Activated naive CD8-positive, alpha-beta T cell treated with anti-CD3 and anti-CD28 coated beads, Interleukin-2, amount 50 U/mL, for 24 hours (primary cell): ENCODE measurements around the gene GLUD1.
A peak's percentile ranks its signal among the peaks of the same experiment; 100 is the strongest.
"Not testable (repeated sequence)": the region's sequence is repeated elsewhere in the genome, so short reads cannot be mapped to it uniquely, and the experiment has no call there.

Source experiments
- ATAC-seq: fragments of 150-1000 bp; cut with Tn5 transposase; one replicate; pipeline ENCODE4 v1.10.0; 2021
- DNase-seq: peaks from one replicate; pipeline ENCODE4 v3.0.0; 2021
- H3K27ac Mint-ChIP-seq: one replicate; pipeline ENCODE4 v1.8.0; 2021; ENCODE audit warnings: mild to moderate bottlenecking, mixed read lengths
- H3K27me3 Mint-ChIP-seq: one replicate; pipeline ENCODE4 v1.8.0; 2021; ENCODE audit warnings: mixed read lengths
- H3K36me3 Mint-ChIP-seq: one replicate; pipeline ENCODE4 v1.8.0; 2021; ENCODE audit warnings: low read depth, mixed read lengths
- H3K4me1 Mint-ChIP-seq: one replicate; pipeline ENCODE4 v1.8.0; 2021; ENCODE audit warnings: mixed read lengths
- H3K4me3 Mint-ChIP-seq: one replicate; pipeline ENCODE4 v1.8.0; 2021; ENCODE audit warnings: mild to moderate bottlenecking, moderate library complexity, mixed read lengths
- H3K9me3 Mint-ChIP-seq: one replicate; pipeline ENCODE4 v1.8.0; 2021; ENCODE audit warnings: mixed read lengths

The GLUD1 gene

GRCh38 chr10:87043579-87043978 lies 51.1 kb downstream of the GLUD1 start:
- H3K4me3 Mint-ChIP-seq, H3K9me3 Mint-ChIP-seq, ATAC-seq, H3K27me3 Mint-ChIP-seq, DNase-seq, H3K4me1 Mint-ChIP-seq, H3K27ac Mint-ChIP-seq: not testable (repeated sequence)
- peaks cover 27% of the 10 kb centered on the region for H3K36me3 Mint-ChIP-seq

GRCh38 chr10:87038786-87039185 lies 55.9 kb downstream of the GLUD1 start:
- Mint-ChIP-seq H3K4me1 (no peaks in the 10 kb centered on the region), H3K4me3 (no peak overlapping the region), H3K36me3 (peaks cover 10% of the 10 kb centered on the region), H3K27ac (no peak overlapping the region), H3K27me3 (no peaks in the 10 kb centered on the region), H3K9me3 (no peaks in the 10 kb centered on the region)
- DNase-seq (no peak), ATAC-seq (no peak)

GRCh38 chr10:87038286-87038717 lies 56.3 kb downstream of the GLUD1 start:
- no peak overlapping the region for H3K27ac Mint-ChIP-seq
- no peak overlapping the region for H3K4me3 Mint-ChIP-seq
- H3K4me1 Mint-ChIP-seq, result no peaks in the 10 kb centered on the region
- no peaks in the 10 kb centered on the region for H3K27me3 Mint-ChIP-seq
- ATAC-seq, result no peak
- H3K36me3 Mint-ChIP-seq, result peaks cover 8% of the 10 kb centered on the region
- no peaks in the 10 kb centered on the region for H3K9me3 Mint-ChIP-seq
- DNase-seq, result no peak

GRCh38 chr10:87036623-87037022 lies 58.0 kb downstream of the GLUD1 start:
- H3K36me3 Mint-ChIP-seq, result no peaks in the 10 kb centered on the region
- H3K27me3 Mint-ChIP-seq, result peaks cover 2% of the 10 kb centered on the region
- H3K4me1 Mint-ChIP-seq, result no peaks in the 10 kb centered on the region
- DNase-seq, result no peak
- no peak overlapping the region for H3K4me3 Mint-ChIP-seq
- H3K27ac Mint-ChIP-seq, result no peak overlapping the region
- H3K9me3 Mint-ChIP-seq, result no peaks in the 10 kb centered on the region
- ATAC-seq, result no peak

- Mint-ChIP-seq H3K27ac (no peak overlapping the region), H3K36me3 (no peaks in the 10 kb centered on the region)
Observed at GRCh38 chr10:87030912-87031635, 63.6 kb downstream of the GLUD1 start.

DNA sequence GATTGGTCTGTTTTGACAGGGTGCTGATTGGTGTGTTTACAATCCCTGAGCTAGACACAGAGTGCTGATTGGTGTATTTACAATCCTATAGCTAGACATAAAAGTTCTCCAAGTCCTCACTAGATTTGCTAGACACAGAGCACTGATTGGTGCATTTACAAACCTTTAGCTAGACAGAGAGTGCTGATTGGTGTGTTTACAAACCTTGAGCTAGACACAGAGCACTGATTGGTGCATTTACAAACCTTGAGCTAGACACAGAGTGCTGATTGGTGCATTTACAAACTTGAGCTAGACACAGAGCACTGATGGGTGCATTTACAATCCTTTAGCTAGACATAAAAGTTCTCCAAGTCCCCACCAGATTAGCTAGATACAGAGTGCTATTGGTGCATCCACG lies 64.2 kb downstream of the GLUD1 start:
- ATAC-seq, DNase-seq, H3K36me3 Mint-ChIP-seq, H3K27ac Mint-ChIP-seq, H3K4me3 Mint-ChIP-seq, H3K4me1 Mint-ChIP-seq, H3K9me3 Mint-ChIP-seq, H3K27me3 Mint-ChIP-seq: not testable (repeated sequence)

More at GRCh38 chr10:87030912-87031635, 63.6 kb downstream of the GLUD1 start:
- no peak for DNase-seq
- H3K27me3 Mint-ChIP-seq, result peaks cover 2% of the 10 kb centered on the region
- H3K4me1 Mint-ChIP-seq, result peaks cover 3% of the 10 kb centered on the region
- H3K4me3 Mint-ChIP-seq, result no peak overlapping the region
- no peaks in the 10 kb centered on the region for H3K9me3 Mint-ChIP-seq
- no peak for ATAC-seq

- not testable (repeated sequence) for H3K27ac Mint-ChIP-seq, DNase-seq, H3K36me3 Mint-ChIP-seq, H3K27me3 Mint-ChIP-seq, ATAC-seq, H3K4me3 Mint-ChIP-seq, H3K9me3 Mint-ChIP-seq
- peaks cover 16% of the 10 kb centered on the region for H3K4me1 Mint-ChIP-seq
Observed at GRCh38 chr10:87026747-87027508, 67.7 kb downstream of the GLUD1 start.

GRCh38 chr10:87025285-87025958 lies 69.2 kb downstream of the GLUD1 start:
- H3K4me1 Mint-ChIP-seq, result peaks cover 16% of the 10 kb centered on the region

DNA sequence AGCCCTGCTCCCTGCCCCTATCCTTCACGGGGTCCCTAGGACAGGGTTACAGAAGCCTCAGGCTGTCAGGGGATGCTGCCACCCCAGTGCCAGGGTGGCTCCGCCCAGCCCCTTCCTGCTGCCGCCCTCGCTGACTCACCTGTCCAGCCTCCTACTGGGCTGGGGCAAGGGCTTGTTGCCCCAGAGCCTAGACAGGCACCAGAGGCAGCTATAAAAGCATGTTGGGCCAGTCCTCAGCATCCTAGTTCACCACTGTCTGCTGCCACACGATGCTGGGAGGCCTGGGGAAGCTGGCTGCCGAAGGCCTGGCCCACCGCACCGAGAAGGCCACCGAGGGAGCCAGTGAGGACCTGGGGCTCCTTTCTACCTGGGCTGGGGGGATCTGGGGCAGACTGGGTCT lies 74.6 kb downstream of the GLUD1 start, which contains the start of gene FAM25A:
FAM25A (plus strand) TSS at position 239 of the 400 bp plus-strand sequence; CDS start at position 270, 31 bp downstream.
- not testable (repeated sequence) for H3K27ac Mint-ChIP-seq, H3K9me3 Mint-ChIP-seq

More at GRCh38 chr10:87025285-87025958, 69.2 kb downstream of the GLUD1 start:
- ATAC-seq (peak; percentile 97), DNase-seq (peak; percentile 19)
- Mint-ChIP-seq H3K27ac (peak overlapping the region; percentile 94), H3K4me3 (peak overlapping the region; percentile 50)
- not testable (repeated sequence) for H3K36me3 Mint-ChIP-seq, H3K9me3 Mint-ChIP-seq, H3K27me3 Mint-ChIP-seq

DNA sequence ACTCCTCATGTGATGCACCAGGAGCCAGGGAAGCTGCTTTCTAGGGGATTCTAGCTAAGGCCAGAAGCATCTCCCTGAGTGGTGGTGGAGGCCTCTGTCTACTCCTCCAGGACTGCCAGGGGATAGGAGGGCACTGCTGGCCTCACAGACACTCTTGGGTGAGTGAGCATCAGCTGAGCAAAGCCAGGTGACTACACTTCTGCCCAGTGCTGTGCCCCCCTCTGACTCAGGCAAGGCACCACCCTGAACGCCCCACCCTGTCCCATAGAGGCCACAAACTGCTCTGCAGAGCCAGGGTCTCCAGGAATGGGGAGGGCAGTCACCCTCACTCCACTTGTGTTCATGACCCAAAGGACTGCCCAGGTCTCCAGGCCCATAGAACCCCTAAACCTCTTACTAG lies 75.1 kb downstream of the GLUD1 start:
- ATAC-seq, H3K36me3 Mint-ChIP-seq, H3K27me3 Mint-ChIP-seq, H3K4me1 Mint-ChIP-seq, H3K4me3 Mint-ChIP-seq, DNase-seq, H3K27ac Mint-ChIP-seq, H3K9me3 Mint-ChIP-seq: not testable (repeated sequence)

More for the DNA sequence above, 74.6 kb downstream of the GLUD1 start, which contains the start of gene FAM25A:
- not testable (repeated sequence) for DNase-seq, H3K4me3 Mint-ChIP-seq, H3K4me1 Mint-ChIP-seq, ATAC-seq, H3K27me3 Mint-ChIP-seq, H3K36me3 Mint-ChIP-seq

GRCh38 chr10:87019066-87019465 lies 75.6 kb downstream of the GLUD1 start:
- not testable (repeated sequence) for H3K4me3 Mint-ChIP-seq, ATAC-seq, H3K27me3 Mint-ChIP-seq, DNase-seq, H3K36me3 Mint-ChIP-seq, H3K27ac Mint-ChIP-seq, H3K9me3 Mint-ChIP-seq, H3K4me1 Mint-ChIP-seq

- not testable (repeated sequence) for H3K27ac Mint-ChIP-seq, H3K9me3 Mint-ChIP-seq, H3K36me3 Mint-ChIP-seq, ATAC-seq, H3K4me1 Mint-ChIP-seq, H3K27me3 Mint-ChIP-seq, DNase-seq, H3K4me3 Mint-ChIP-seq
Observed at GRCh38 chr10:87018127-87018526, 76.5 kb downstream of the GLUD1 start.

DNA sequence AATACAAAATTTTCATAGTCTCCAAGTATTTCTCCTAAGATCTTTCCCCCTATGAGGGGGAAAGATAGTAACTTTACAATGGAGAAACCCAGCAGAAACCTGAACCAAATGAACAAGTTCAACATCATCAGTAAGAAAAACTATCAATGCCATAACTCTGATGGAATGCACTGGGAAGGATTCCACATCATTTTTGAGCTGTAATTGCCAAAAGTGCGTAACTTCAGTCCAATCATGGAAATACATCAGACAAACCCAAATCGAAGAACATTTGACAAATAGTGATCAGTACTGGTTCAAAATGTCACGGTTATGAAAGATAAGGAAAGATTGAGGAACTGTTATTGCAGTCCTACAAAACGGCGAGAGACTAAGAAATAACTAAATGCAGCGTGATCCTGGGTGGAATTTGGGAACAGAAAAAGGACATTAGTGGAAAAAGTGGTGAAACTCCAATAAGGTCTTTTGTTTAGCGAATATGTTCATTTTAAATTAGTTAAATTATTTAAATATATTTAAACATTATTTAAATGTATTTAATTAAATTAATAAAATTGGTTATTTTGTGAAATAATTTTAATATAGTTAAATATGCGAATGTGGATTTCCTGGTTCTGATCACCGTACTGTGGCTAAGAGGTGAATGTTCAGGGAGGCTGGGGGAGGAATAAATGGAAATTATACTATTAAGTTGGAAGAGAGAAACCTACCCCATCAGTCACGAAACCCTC lies 79.5 kb downstream of the GLUD1 start:
- not testable (repeated sequence) for H3K36me3 Mint-ChIP-seq, H3K27me3 Mint-ChIP-seq, ATAC-seq

GRCh38 chr10:87013528-87013927 lies 81.1 kb downstream of the GLUD1 start:
- not testable (repeated sequence) for DNase-seq, H3K9me3 Mint-ChIP-seq, H3K36me3 Mint-ChIP-seq, H3K27me3 Mint-ChIP-seq, H3K27ac Mint-ChIP-seq, H3K4me1 Mint-ChIP-seq, ATAC-seq, H3K4me3 Mint-ChIP-seq

More for the DNA sequence above, 79.5 kb downstream of the GLUD1 start:
- not testable (repeated sequence) for H3K4me1 Mint-ChIP-seq, H3K27ac Mint-ChIP-seq, DNase-seq, H3K4me3 Mint-ChIP-seq, H3K9me3 Mint-ChIP-seq
